Gastroesophageal sphincter (tissue), 4 donors: ENCODE results near the gene APBA2. TPM values are rescaled to one million over a fixed set of nuclear protein-coding genes. Genes with fewer than 3 reads are reported as not detected.

Experiments
- ATAC-seq: fragments of 150-250 bp; one replicate; pipeline ENCODE4 v1.9.1; 2016; ENCODE audit warnings: mild to moderate bottlenecking, moderate library complexity
- H3K27ac ChIP-seq, 4 donors: fragments of 200-600 bp; sonication (generic) in 3 of 4; 1 replicate in 3 of 4; 2 replicates in 1 of 4; pipeline ENCODE4 v1.5.1; 2016 to 2019
- H3K27me3 ChIP-seq: fragments of 200-600 bp; sonication (generic); one replicate; pipeline ENCODE4 v1.5.1; 2019
- H3K36me3 ChIP-seq, 2 donors: fragments of 200-600 bp; sonication (generic); one replicate each; pipeline ENCODE4 v1.5.1; 2019; ENCODE audit warnings: control low read depth in 1 of 2
- H3K4me1 ChIP-seq, 3 donors: fragments of 200-600 bp; sonication (generic); 1 replicate in 2 of 3; 2 replicates in 1 of 3; pipeline ENCODE4 v1.5.1; 2016 to 2019; ENCODE audit warnings: control low read depth in 2 of 3
- H3K4me3 ChIP-seq, 2 donors: fragments of 200-600 bp; sonication (generic); one replicate each; pipeline ENCODE4 v1.5.1; 2019; ENCODE audit warnings: mild to moderate bottlenecking in 1 of 2, moderate library complexity in 1 of 2
- H3K9me3 ChIP-seq, 3 donors: fragments of 200-600 bp; sonication (generic); one replicate each; pipeline ENCODE4 v1.5.1; 2017 to 2019; ENCODE audit warnings: control low read depth in 2 of 3
- CTCF ChIP-seq, 4 experiments: fragments of 200-600 bp in 2 of 4; fragments of 450-650 bp in 2 of 4; sonication (generic) in 1 of 4; IDR thresholded peaks; one replicate each; pipeline ENCODE4 v1.5.1; 2017 to 2019; ENCODE audit warnings: antibody characterized with exemption in 4 of 4, mild to moderate bottlenecking in 2 of 4, moderate library complexity in 2 of 4
- EP300 ChIP-seq: sonication (generic); formaldehyde crosslinking; IDR thresholded peaks from one replicate; pipeline ENCODE4 v1.6.1; 2017; ENCODE audit warnings: antibody characterized with exemption, mild to moderate bottlenecking
- POLR2A ChIP-seq, 2 donors: fragments of 450-650 bp; IDR thresholded peaks; one replicate each; pipeline ENCODE4 v1.6.1; 2017; ENCODE audit warnings: antibody characterized with exemption in 2 of 2, mild to moderate bottlenecking in 2 of 2, moderate library complexity in 1 of 2
- POLR2AphosphoS5 ChIP-seq: sonication (generic); formaldehyde crosslinking; IDR thresholded peaks from one replicate; pipeline ENCODE4 v1.6.1; 2017; ENCODE audit warnings: antibody characterized with exemption
- WGBS, 2 donors: methylation state at CpG; one replicate each; pipeline ENCODE4 v1.1.5; 2018; ENCODE audit warnings: low coverage in 1 of 2; 5-methylcytosine and 5-hydroxymethylcytosine counted together
- total RNA-seq, 4 donors: library from RNA; depleted of rRNA; stranded (reverse); fragments of >200 nt; gene quantifications; one replicate each; pipeline ENCODE4 v1.1.0, GENCODE V29; 2016

APBA2 gene
- total RNA-seq, 4 donors from 2014 or later, result 3.1 to 14.9 (median 4.2) TPM

GRCh38 chr15:28947221-28947674 lies 61.5 kb downstream of the APBA2 start:
- Histone ChIP-seq H3K36me3 (no peaks in the 10 kb centered on the region), H3K4me3 (no peak overlapping the region), H3K27me3 (no peaks in the 10 kb centered on the region), H3K9me3 (no peaks in the 10 kb centered on the region), H3K27ac (no peak overlapping the region), H3K4me1 (no peaks in the 10 kb centered on the region)
- no peak for ATAC-seq
- 87% methylated on average over 3 of the region's 7 CpGs; no CpG with 5 or more reads in 1 of the 2 donors for WGBS, 2 donors
- TF ChIP-seq POLR2AphosphoS5 (no peak), EP300 (no peak), POLR2A (IDR thresholded peaks at IDR 0.05) (no peak), CTCF (IDR thresholded peaks at IDR 0.05) (no peak)

- H3K27me3 ChIP-seq, result no peaks in the 10 kb centered on the region
Observed at GRCh38 chr15:28948036-28948435, 62.3 kb downstream of the APBA2 start.

GRCh38 chr15:28950916-28951315 lies 65.1 kb downstream of the APBA2 start:
- H3K9me3 ChIP-seq, result no peaks in the 10 kb centered on the region
- H3K27me3 ChIP-seq, result peaks cover 6% of the 10 kb centered on the region
- TF ChIP-seq CTCF (IDR thresholded peaks at IDR 0.05) (no peak), EP300 (no peak), POLR2AphosphoS5 (no peak), POLR2A (IDR thresholded peaks at IDR 0.05) (no peak)
- no peak overlapping the region for H3K27ac ChIP-seq
- no peak overlapping the region for H3K4me3 ChIP-seq
- no peaks in the 10 kb centered on the region for H3K4me1 ChIP-seq
- no peak for ATAC-seq
- no peaks in the 10 kb centered on the region for H3K36me3 ChIP-seq
- 62 to 72% methylated on average over 2 of the region's 2 CpGs for WGBS, 2 donors

More at GRCh38 chr15:28948036-28948435, 62.3 kb downstream of the APBA2 start:
- Histone ChIP-seq H3K9me3 (no peaks in the 10 kb centered on the region), H3K36me3 (no peaks in the 10 kb centered on the region), H3K4me1 (no peaks in the 10 kb centered on the region), H3K27ac (no peak overlapping the region), H3K4me3 (no peak overlapping the region)
- WGBS, 2 donors, result 90 to 100% methylated on average over 2 of the region's 2 CpGs
- ATAC-seq, result no peak
- no peak for TF ChIP-seq EP300
- TF ChIP-seq POLR2AphosphoS5, result no peak
- TF ChIP-seq CTCF (IDR thresholded peaks at IDR 0.05), result no peak
- no peak for TF ChIP-seq POLR2A (IDR thresholded peaks at IDR 0.05)

- no peak overlapping the region for H3K27ac ChIP-seq
- peaks cover 6% of the 10 kb centered on the region for H3K27me3 ChIP-seq
- ATAC-seq, result no peak
- H3K9me3 ChIP-seq, result no peaks in the 10 kb centered on the region
- TF ChIP-seq EP300, result no peak
- TF ChIP-seq CTCF (IDR thresholded peaks at IDR 0.05), result no peak
- no peak for TF ChIP-seq POLR2AphosphoS5
- TF ChIP-seq POLR2A (IDR thresholded peaks at IDR 0.05), result no peak
- no peaks in the 10 kb centered on the region for H3K4me1 ChIP-seq
- 67 to 73% methylated on average over 4 of the region's 7 CpGs for WGBS, 2 donors
- no peak overlapping the region for H3K4me3 ChIP-seq
- no peaks in the 10 kb centered on the region for H3K36me3 ChIP-seq
Observed at GRCh38 chr15:28952666-28953491, 67.1 kb downstream of the APBA2 start.
